Measurements from ENCODE around the gene GPR12. TPM values are rescaled to one million over a fixed set of nuclear protein-coding genes. Genes with fewer than 3 reads are reported as not detected.

Gene GPR12
- total RNA-seq, 2 donors from 2014 or later, result not detected

DNA sequence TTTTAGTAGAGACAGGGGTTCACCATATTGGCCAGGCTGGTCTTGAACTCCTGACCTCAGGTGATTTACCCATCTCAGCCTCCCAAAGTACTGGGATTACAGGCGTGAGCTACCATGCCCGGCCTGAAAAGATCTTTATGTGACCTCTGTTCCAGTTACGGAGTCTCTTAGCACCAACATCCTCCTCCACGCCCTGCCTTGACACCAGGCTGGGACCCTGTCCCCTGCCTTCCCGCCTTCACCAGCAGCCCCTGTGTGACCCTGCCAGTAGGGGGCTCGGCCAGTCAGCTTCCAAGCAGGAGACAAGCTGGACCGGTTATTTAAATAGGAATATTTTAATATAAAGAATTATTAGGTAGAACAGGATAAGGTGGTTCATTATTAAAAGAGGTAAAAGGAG lies 54.2 kb downstream of the GPR12 start:
- Histone ChIP-seq H3K4me1 (ENCODE audit: control insufficient read depth, insufficient read depth, low read length) (no peaks in the 10 kb centered on the region), H3K4me3 (ENCODE audit: low read length) (no peak overlapping the region), H3K27ac (ENCODE audit: low read depth, low read length) (no peak overlapping the region), H3K27me3 (ENCODE audit: control insufficient read depth, insufficient read depth, low read length, poor library complexity, severe bottlenecking) (no peaks in the 10 kb centered on the region), H3K9me3 (ENCODE audit: control insufficient read depth, low read length) (no peaks in the 10 kb centered on the region), H3K36me3 (ENCODE audit: control insufficient read depth, insufficient read depth, low read length) (no peaks in the 10 kb centered on the region), H3K9ac (ENCODE audit: extremely low read depth, low read length, poor library complexity, severe bottlenecking) (no peak overlapping the region)
- no peak overlapping the region for H3K27ac Mint-ChIP-seq
- no peaks in the 10 kb centered on the region for H3K36me3 Mint-ChIP-seq (ENCODE audit: low read depth)
- no peaks in the 10 kb centered on the region for H3K9me3 Mint-ChIP-seq
- peak; percentile 58 for DNase-seq
- TF ChIP-seq, protein P1, sequence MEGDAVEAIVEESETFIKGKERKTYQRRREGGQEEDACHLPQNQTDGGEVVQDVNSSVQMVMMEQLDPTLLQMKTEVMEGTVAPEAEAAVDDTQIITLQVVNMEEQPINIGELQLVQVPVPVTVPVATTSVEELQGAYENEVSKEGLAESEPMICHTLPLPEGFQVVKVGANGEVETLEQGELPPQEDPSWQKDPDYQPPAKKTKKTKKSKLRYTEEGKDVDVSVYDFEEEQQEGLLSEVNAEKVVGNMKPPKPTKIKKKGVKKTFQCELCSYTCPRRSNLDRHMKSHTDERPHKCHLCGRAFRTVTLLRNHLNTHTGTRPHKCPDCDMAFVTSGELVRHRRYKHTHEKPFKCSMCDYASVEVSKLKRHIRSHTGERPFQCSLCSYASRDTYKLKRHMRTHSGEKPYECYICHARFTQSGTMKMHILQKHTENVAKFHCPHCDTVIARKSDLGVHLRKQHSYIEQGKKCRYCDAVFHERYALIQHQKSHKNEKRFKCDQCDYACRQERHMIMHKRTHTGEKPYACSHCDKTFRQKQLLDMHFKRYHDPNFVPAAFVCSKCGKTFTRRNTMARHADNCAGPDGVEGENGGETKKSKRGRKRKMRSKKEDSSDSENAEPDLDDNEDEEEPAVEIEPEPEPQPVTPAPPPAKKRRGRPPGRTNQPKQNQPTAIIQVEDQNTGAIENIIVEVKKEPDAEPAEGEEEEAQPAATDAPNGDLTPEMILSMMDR (conservative IDR thresholded peaks at IDR 0.05), result peak; percentile 60
- WGBS, 2 experiments (ENCODE audit: insufficient coverage in 1 of 2, insufficient read length in 1 of 2), result 59 to 93% methylated on average over 3 to 7 of the region's 7 CpGs
- peaks cover 5% of the 10 kb centered on the region for H3K27me3 Mint-ChIP-seq (ENCODE audit: insufficient read depth)
- H3K4me1 Mint-ChIP-seq, result no peaks in the 10 kb centered on the region
- no peak overlapping the region for H3K4me3 Mint-ChIP-seq

DNA sequence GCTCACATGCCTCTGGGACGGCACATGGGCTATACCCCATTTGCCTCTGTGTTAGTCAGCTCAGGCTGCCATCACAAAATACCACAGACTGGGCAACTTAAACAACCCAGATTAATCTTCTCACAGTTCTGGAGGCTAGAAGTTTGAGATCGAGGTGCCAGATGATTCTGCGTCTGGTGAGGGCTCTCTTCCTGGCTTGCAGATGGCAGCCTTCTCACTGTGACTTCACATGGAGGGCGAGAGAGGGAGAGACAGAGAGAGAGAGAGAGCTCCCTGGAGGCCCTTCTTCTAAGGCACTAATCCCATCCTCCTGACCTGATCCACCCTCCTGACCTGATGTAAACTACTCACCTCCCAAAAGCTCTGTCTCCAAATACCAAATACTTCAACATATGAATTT lies 55.0 kb downstream of the GPR12 start:
- DNase-seq, result no peak
- Histone ChIP-seq H3K9ac (ENCODE audit: extremely low read depth, low read length, poor library complexity, severe bottlenecking) (no peak overlapping the region), H3K4me3 (ENCODE audit: low read length) (no peak overlapping the region), H3K9me3 (ENCODE audit: control insufficient read depth, low read length) (no peaks in the 10 kb centered on the region), H3K27ac (ENCODE audit: low read depth, low read length) (no peak overlapping the region), H3K36me3 (ENCODE audit: control insufficient read depth, insufficient read depth, low read length) (no peaks in the 10 kb centered on the region), H3K27me3 (ENCODE audit: control insufficient read depth, insufficient read depth, low read length, poor library complexity, severe bottlenecking) (no peaks in the 10 kb centered on the region), H3K4me1 (ENCODE audit: control insufficient read depth, insufficient read depth, low read length) (no peaks in the 10 kb centered on the region)
- no peaks in the 10 kb centered on the region for H3K36me3 Mint-ChIP-seq (ENCODE audit: low read depth)
- TF ChIP-seq, protein P1 (conservative IDR thresholded peaks at IDR 0.05), result no peak
- no peaks in the 10 kb centered on the region for H3K4me1 Mint-ChIP-seq
- H3K27me3 Mint-ChIP-seq (ENCODE audit: insufficient read depth), result peaks cover 5% of the 10 kb centered on the region
- WGBS, 2 experiments (ENCODE audit: insufficient coverage in 1 of 2, insufficient read length in 1 of 2), result 86 to 90% methylated on average over 2 to 4 of the region's 4 CpGs
- no peak overlapping the region for H3K27ac Mint-ChIP-seq
- H3K9me3 Mint-ChIP-seq, result no peaks in the 10 kb centered on the region
- H3K4me3 Mint-ChIP-seq, result no peak overlapping the region

Other genes with a start within 250 kb of the GPR12 start
- 10 to 100 TPM; 20.5 to 32.6 TPM for gene WASF3, start 203.1 kb downstream of the GPR12 start, total RNA-seq

All from endodermal cell (in vitro differentiated cells).